Measurements from ENCODE around the gene AAK1.
"Not testable (repeated sequence)": the region's sequence is repeated elsewhere in the genome, so short reads cannot be mapped to it uniquely, and the experiment has no call there.

DNA sequence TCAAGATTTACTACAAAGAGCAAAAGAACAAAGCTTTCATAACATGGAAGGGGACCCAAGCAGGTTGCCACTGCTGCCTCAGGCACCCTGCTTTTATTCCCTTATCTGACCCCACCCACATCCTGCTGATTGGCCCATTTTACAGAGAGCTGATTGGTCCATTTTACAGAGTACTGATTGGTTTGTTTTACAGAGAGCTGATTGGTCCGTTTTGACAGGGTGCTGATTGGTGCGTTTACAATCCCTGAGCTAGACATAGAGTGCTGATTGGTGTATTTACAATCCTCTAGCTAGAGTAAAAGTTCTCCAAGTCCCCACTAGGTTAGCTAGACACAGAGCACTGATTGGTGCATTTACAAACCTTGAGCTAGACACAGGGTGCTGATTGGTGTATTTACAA, 204.0 kb downstream of the AAK1 start:
- TF ChIP-seq, protein P1, sequence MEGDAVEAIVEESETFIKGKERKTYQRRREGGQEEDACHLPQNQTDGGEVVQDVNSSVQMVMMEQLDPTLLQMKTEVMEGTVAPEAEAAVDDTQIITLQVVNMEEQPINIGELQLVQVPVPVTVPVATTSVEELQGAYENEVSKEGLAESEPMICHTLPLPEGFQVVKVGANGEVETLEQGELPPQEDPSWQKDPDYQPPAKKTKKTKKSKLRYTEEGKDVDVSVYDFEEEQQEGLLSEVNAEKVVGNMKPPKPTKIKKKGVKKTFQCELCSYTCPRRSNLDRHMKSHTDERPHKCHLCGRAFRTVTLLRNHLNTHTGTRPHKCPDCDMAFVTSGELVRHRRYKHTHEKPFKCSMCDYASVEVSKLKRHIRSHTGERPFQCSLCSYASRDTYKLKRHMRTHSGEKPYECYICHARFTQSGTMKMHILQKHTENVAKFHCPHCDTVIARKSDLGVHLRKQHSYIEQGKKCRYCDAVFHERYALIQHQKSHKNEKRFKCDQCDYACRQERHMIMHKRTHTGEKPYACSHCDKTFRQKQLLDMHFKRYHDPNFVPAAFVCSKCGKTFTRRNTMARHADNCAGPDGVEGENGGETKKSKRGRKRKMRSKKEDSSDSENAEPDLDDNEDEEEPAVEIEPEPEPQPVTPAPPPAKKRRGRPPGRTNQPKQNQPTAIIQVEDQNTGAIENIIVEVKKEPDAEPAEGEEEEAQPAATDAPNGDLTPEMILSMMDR (conservative IDR thresholded peaks at IDR 0.05; ENCODE audit: low read depth, low read length): not testable (repeated sequence)
- TF ChIP-seq EZH2 (IDR thresholded peaks at IDR 0.05; ENCODE audit: low read length, unreplicated experiment): not testable (repeated sequence)
